DMS114 treated with DMSO at 0.1 percent for 48 hours (cell line): Measurements from ENCODE around the gene ESRRA.
A peak's percentile ranks its signal among the peaks of the same experiment; 100 is the strongest.

Experiments used
- DNase-seq: peaks from one replicate; lab custom pipeline; 2025; ENCODE audit not compliant: unreplicated experiment; lab: John Stamatoyannopoulos, UW

The ESRRA gene

GRCh38 chr11:64348383-64349024 lies 43.2 kb downstream of the ESRRA start:
- DNase-seq, result no peak

- DNase-seq, result no peak
Measured at GRCh38 chr11:64349025-64349387, 43.7 kb downstream of the ESRRA start.

GRCh38 chr11:64349404-64349803 lies 44.1 kb downstream of the ESRRA start:
- DNase-seq, result no peak

- no peak for DNase-seq
Measured at GRCh38 chr11:64351136-64351631, 45.9 kb downstream of the ESRRA start.

GRCh38 chr11:64352099-64352994 lies 47.0 kb downstream of the ESRRA start:
- DNase-seq, result no peak

GRCh38 chr11:64352995-64353714 lies 47.8 kb downstream of the ESRRA start:
- no peak for DNase-seq

GRCh38 chr11:64353715-64354506 lies 48.6 kb downstream of the ESRRA start:
- no peak for DNase-seq

- peak; percentile 29 for DNase-seq
Measured at GRCh38 chr11:64355078-64355940, 50.0 kb downstream of the ESRRA start.

- DNase-seq, result peak; percentile 49
Measured at GRCh38 chr11:64356498-64357411, 51.4 kb downstream of the ESRRA start.

GRCh38 chr11:64357446-64357845 lies 52.1 kb downstream of the ESRRA start:
- DNase-seq, result no peak

GRCh38 chr11:64357904-64358535 lies 52.7 kb downstream of the ESRRA start:
- no peak for DNase-seq

GRCh38 chr11:64358536-64358906 lies 53.2 kb downstream of the ESRRA start:
- no peak for DNase-seq

- DNase-seq, result no peak
Measured at GRCh38 chr11:64358907-64359711, 53.8 kb downstream of the ESRRA start, which contains the start of gene RPS6KA4. Gene RPS6KA4 (plus strand): TSS chr11:64359162. CDS start chr11:64359236, 74 bp downstream.

GRCh38 chr11:64359712-64360445 lies 54.6 kb downstream of the ESRRA start:
- no peak for DNase-seq

GRCh38 chr11:64360448-64360921 lies 55.2 kb downstream of the ESRRA start:
- no peak for DNase-seq

- no peak for DNase-seq
Measured at GRCh38 chr11:64361659-64362058, 56.3 kb downstream of the ESRRA start.

GRCh38 chr11:64362339-64362738 lies 57.0 kb downstream of the ESRRA start:
- no peak for DNase-seq
